Measurements from ENCODE around the gene SBF2.
"Not testable (repeated sequence)": the region's sequence is repeated elsewhere in the genome, so short reads cannot be mapped to it uniquely, and the experiment has no call there.

The SBF2 gene

GRCh38 chr11:9943386-9944110, 350.5 kb downstream of the SBF2 start:
- DNase-seq: peak; percentile 13 to 14

DNA sequence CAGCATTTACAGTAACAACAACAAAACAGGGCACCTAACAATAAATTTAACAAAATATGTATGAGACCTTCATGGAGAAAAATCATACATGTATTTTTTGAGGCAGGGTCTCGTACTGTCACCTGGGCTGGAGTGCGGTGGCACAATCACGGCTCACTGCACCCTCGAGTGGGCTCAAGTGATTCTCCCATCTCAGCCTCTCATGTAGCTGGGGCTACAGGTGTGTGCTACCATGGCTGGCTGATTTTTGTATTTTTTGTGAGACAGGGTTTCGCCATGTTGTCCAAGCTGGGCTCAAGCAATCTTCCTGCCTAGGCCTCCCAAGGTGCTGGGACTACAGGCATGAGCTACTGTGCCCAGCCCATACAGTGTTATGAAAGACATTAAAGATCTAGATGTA, 352.0 kb downstream of the SBF2 start:
- no peak for DNase-seq

DNA sequence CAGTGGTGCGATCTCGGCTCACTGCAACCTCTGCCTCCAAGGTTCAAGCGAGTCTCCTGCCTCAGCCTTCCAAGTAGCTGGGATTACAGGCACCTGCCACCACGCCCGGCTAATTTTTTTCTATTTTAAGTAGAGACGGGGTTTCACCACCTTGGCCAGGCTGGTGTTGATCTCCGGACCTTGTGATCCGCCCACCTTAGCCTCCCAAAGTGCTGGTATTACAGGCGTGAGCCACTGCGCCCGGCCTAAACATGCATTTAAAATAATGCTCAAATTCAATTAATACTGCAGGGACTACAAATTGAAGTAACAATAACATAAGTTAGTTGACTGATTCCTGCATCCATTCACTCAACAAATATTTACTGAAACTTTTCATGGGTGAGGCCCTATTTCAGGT, 354.9 kb downstream of the SBF2 start:
- not testable (repeated sequence) for DNase-seq

GRCh38 chr11:9936754-9937153, 357.3 kb downstream of the SBF2 start:
- no peak for DNase-seq

DNA sequence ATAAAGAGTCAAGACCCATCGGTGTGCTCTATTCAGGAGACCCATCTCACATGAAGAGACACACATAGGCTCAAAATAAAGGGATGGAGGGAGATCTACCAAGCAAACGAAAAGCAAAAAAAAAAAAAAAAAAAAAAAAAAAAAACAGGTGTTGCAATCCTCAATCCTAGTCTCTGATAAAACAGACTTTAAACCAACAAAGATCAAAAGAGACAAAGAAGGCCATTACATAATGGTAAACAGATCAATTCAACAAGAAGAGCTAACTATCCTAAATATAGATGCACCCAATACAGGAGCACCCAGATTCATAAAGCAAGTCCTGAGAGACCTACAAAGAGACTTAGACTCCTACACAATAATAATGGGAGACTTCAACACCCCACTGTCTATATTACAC, 361.2 kb downstream of the SBF2 start:
- not testable (repeated sequence) for DNase-seq

GRCh38 chr11:9930562-9931331, 363.3 kb downstream of the SBF2 start:
- not testable (repeated sequence) for DNase-seq

- DNase-seq: no peak
These were observed 366.3 kb downstream of the SBF2 start for GRCh38 chr11:9927670-9928069.

DNA sequence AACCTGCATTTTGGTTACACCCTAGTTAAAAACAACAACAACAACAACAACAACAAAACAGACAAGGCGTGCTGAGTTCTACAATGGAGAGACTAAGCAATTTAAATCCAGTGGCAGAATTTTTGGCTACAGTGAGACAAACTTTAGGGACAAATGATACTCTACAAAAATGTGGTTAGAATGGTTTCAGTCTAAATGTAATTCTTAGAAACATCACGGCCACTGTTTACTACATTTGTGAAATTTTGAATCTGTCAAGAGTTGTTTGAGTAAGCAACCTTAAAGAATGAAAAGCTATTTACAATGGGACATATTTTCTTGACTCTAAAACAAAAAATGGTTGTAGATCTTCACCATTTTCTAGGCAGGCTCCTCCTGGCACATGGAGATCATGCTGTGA, 370.7 kb downstream of the SBF2 start:
- DNase-seq: no peak

- DNase-seq: no peak
These were observed 371.2 kb downstream of the SBF2 start for GRCh38 chr11:9922806-9923205.

- no peak for DNase-seq
These were observed 377.5 kb downstream of the SBF2 start for GRCh38 chr11:9916480-9916879.

- no peak for DNase-seq
These were observed 380.0 kb downstream of the SBF2 start for GRCh38 chr11:9914064-9914463.

- no peak for DNase-seq
These were observed 387.8 kb downstream of the SBF2 start for GRCh38 chr11:9905960-9906791.

DNA sequence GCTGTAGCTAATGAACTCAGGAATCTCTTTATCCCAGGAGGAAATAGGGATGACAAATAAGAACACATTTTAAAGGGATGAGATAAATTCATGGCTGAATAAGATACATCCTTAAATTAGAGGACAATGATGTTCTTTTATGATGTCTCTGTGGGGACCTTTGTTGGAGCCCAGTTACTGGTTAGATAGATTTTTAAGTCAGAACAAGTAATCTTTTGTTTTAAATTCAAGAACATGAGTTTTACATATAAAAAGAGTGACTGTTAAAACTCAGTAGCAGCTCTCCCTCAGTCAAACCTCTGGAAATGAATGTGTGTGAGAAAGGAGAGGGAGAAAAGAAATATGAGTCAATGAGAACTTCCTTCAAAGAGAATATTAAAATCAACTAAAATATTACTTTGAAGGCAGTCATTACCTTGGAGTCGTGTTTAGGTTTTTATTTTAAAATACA, 388.5 kb downstream of the SBF2 start:
- DNase-seq: no peak

DNA sequence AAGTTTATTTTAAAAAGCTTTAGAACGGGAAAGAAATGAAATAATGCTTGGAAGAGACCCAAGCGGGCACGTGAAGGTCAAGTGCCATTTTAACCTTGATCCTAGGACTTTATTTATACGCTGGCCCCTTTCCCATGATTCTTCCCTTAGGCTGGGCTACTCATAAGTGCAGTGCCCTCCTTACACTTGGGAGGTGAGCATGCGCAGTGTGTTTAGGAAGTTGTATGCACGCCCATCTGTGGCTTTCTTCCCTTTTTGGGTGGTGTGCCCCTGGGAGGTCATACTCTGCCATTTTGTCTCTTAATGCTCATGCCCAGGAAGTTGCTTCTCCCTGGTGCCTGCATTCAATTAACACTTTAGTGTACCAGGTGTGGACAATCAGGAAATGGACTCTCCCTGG, 390.4 kb downstream of the SBF2 start:
- no peak for DNase-seq

- no peak for DNase-seq
These were observed 392.1 kb downstream of the SBF2 start for GRCh38 chr11:9901943-9902342.

DNA sequence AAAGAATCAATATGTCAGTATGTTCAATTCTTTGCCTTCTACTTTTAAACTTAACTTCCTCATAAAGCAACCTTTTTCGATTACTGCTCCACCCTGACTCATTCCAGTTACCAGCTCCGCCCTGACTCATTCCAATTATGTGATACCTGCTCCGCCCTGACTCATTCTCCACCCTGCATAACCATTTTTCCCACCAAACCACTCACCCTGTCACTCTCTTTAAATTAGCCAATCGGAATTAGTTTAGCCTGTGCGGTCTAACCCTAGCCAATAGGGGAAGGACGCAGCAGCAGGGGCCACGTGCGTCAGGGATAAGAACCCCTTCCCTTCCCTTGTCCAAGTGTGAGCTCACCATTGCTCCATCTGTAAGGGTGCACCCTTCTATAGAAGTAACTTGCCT, 393.8 kb downstream of the SBF2 start:
- DNase-seq: peak; percentile 32 to 45

DNA sequence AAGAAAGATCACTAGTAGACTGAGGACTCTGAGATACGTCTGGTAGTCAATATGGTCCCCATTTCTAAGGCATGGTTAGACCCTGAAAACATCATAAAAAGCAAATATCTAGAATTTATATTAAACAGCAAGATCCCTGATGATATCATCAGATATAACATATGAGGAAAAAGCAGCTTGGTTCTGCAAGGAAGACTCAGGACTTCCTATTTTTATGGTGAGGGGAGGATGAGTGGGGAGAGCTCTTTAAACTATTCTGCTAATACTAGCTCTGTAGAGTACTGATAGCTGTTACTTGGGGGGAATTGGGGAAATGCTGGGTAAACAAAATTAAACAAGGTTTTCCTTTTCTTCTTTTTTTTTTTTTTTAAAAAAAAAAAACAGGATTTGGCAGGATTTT, 394.3 kb downstream of the SBF2 start:
- DNase-seq: peak; percentile 14 to 30

DNA sequence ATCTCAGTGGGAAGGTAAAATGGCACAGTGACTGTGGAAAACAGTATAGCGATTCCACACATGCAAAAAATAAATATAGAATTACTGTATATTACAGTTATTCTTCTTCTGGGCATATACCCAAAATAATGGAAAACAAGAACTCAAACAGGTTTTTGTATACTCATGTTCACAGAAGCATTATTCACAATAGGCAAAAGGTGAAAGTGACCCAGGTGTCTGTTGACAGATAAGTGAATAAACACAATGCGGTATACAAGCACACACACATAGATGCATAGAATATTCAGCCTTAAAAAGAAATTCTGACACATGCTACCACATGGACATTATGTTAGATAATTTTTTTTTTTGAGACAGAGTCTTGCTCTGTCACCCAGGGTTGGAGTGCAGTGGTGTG, 397.1 kb downstream of the SBF2 start:
- no peak for DNase-seq

DNA sequence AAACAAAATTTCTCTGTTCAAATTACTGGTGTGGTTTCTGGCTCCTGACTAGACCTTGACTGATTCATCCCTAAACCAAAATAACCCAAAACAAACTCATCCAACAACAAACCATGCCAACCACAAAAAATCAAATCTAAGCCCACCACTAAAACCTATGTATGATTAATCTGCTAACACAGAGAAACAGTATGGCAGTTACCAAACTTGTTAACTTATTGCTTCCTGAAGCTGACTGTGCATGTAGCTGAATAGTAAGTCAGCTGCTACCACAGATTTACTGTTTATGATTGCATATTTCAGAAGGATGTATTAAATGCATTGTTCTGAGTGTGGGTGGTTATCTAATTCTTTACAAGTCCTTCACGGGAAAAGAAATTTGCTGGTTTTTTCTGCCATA, 399.0 kb downstream of the SBF2 start:
- DNase-seq: no peak

GRCh38 chr11:9893474-9893873, 400.5 kb downstream of the SBF2 start:
- no peak for DNase-seq

GRCh38 chr11:9888938-9889337, 405.1 kb downstream of the SBF2 start:
- DNase-seq: no peak

DNA sequence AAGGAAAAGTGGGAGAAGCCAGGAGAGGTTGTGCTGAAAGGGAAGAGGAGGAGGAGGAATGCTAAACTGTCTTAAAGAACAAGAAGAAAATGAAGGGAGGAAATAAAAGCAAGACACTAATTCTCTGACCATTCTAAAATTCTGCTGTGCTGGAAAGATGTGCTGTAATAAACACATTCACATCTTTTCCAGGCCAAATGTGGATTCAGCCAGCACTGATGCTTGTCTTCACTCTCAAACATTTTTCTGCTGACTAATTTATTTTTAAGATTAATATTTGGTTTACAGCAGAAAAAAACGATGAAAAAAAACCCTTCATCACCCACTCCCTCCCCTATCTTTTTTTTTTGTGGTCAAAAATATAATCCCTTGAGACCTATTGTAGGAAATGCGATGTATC, 406.5 kb downstream of the SBF2 start:
- DNase-seq: no peak

GRCh38 chr11:9886595-9886994, 407.4 kb downstream of the SBF2 start:
- no peak for DNase-seq

Data from inflammatory macrophage (primary cell).